Heart left ventricle (tissue), 16 donors: ENCODE measurements around the gene ADAM19. TPM values are rescaled to one million over a fixed set of nuclear protein-coding genes. Genes with fewer than 3 reads are reported as not detected.

Experiments used
- ATAC-seq, 4 donors: fragments of 200-7000 bp; cut with Tn5 transposase; one replicate each; pipeline ENCODE4 v1.9.1; 2020 to 2022; ENCODE audit warnings: moderate library complexity in 4 of 4, mild to moderate bottlenecking in 3 of 4, moderate number of reproducible peaks in 1 of 4
- DNase-seq, 5 donors: peaks; one replicate each; pipeline ENCODE4 v3.0.0-alpha.2; 2020
- H3K27ac ChIP-seq, 12 donors: fragments of 200-600 bp; sonication (generic) in 4 of 12; one replicate each; pipeline versions ENCODE4 v1.5.0 to v1.8.0; 2016 to 2022; ENCODE audit warnings: mild to moderate bottlenecking in 2 of 12
- H3K27me3 ChIP-seq, 9 donors: fragments of 200-600 bp; sonication (generic) in 2 of 9; one replicate each; pipeline versions ENCODE4 v1.5.1 to v1.8.0; 2016 to 2022; ENCODE audit warnings: mild to moderate bottlenecking in 3 of 9
- H3K36me3 ChIP-seq, 9 donors: fragments of 200-600 bp; sonication (generic) in 2 of 9; one replicate each; pipeline versions ENCODE4 v1.5.0 to v1.8.0; 2018 to 2022; ENCODE audit warnings: mild to moderate bottlenecking in 2 of 9
- H3K4me1 ChIP-seq, 12 donors: fragments of 200-600 bp; sonication (generic) in 4 of 12; one replicate each; pipeline versions ENCODE4 v1.5.0 to v1.8.0; 2016 to 2022; ENCODE audit warnings: mild to moderate bottlenecking in 3 of 12
- H3K4me3 ChIP-seq, 12 donors: fragments of 200-600 bp; sonication (generic) in 4 of 12; one replicate each; pipeline versions ENCODE4 v1.5.0 to v1.8.0; 2017 to 2022; ENCODE audit warnings: mild to moderate bottlenecking in 9 of 12, moderate library complexity in 4 of 12
- H3K9me3 ChIP-seq, 12 donors: fragments of 200-600 bp; sonication (generic) in 4 of 12; one replicate each; pipeline versions ENCODE4 v1.5.0 to v1.8.0; 2016 to 2022; ENCODE audit warnings: mild to moderate bottlenecking in 1 of 12
- POLR2A ChIP-seq, 2 donors: fragments of 450-650 bp; IDR thresholded peaks; one replicate each; pipeline ENCODE4 v1.6.1; 2017; ENCODE audit warnings: antibody characterized with exemption in 2 of 2, mild to moderate bottlenecking in 2 of 2, moderate library complexity in 2 of 2
- WGBS, 4 donors: extraction: QIAGEN DNeasy Blood & Tissue Kit in 2 of 4; methylation state at CpG; one replicate each; pipeline versions ENCODE4 v1.1.5 to v1.1.7; 2013 to 2018; 5-methylcytosine and 5-hydroxymethylcytosine counted together
- intact Hi-C, 10 donors: fragments of 100-400 bp; cut with DNase I; formaldehyde crosslinking; loops; one replicate each; pipeline versions ENCODE4 v1.11.1 to v1.14.2; 2022
- polyA plus RNA-seq, 2 donors: library from polyadenylated mRNA; stranded (reverse); fragments of 200-250 nt; gene quantifications; one replicate each; pipeline ENCODE4 v1.2.3, GENCODE V29; 2013
- total RNA-seq, 9 donors: library from RNA; depleted of rRNA in 2 of 9; stranded (reverse); fragments of >200 nt in 2 of 9; fragmentation: NEBNext Ultra II Directional in 3 of 9; extraction: Animal tissue kit (Norgen Biotek cat#: 25700) in 3 of 9; gene quantifications; one replicate each; pipeline versions ENCODE4 v1.1.0 to v1.2.4, GENCODE V29; 2016 to 2023
- TF ChIP-seq, protein P1 (sequence below), 12 donors: fragments of 200-600 bp; sonication (generic) in 4 of 12; IDR thresholded peaks; one replicate each; pipeline versions ENCODE4 v1.5.0 to v1.8.0; 2018 to 2022; ENCODE audit warnings: antibody characterized with exemption in 12 of 12, mild to moderate bottlenecking in 5 of 12
- donor health status: ischemic (EF 13 %, LVEDD 7.1; RV severe dilation, severe dysfunction).
- donor health status: healthy with polysubstance abuse.
- donor health status: DM: no; HTN: yes; CAD: no.
- donor health status: DM: no; HTN: no; CAD: no.
- donor health status: ischemic (EF 25% LVEDD 6.9; RV normal size, moderate dysfunction).
- donor health status: ischemic (EF 25% LVEDD 5.7; RV mildly dilated, moderate dysfunction).
- donor health status: healthy.
- donor health status: DM: yes; HTN: yes; CAD: no.
- donor health status: ischemic (EF 35%, LVEDD 5.7; RV mildly dilated, moderate dysfunction).
- donor health status: nonischemic (EF 11% LVEDD 7.7; RV severe dilation, severe dysfunction).
- donor health status: DM: yes; HTN: yes; CAD: no.
- donor health status: PGD.
- donor health status: ischemic (EF 29% LVEDD 5.4; RV normal size, mild dysfunction).
- donor health status: nonischemic (EF 23%, LVEDD 6.1; RV moderate dilation, normal function).

The ADAM19 gene
- total and polyA plus RNA-seq, 11 donors, result 6.5 to 47.6 (median 19.0) TPM

GRCh38 chr5:157504053-157504452 is 71.5 kb downstream of the ADAM19 start:
- Histone ChIP-seq H3K36me3 (peaks cover 0 to 95% (median 58%) of the 10 kb centered on the region in 9 donors), H3K4me3 (no peak overlapping the region), H3K4me1 (peaks cover 0 to 39% (median 9%) of the 10 kb centered on the region in 12 donors), H3K27ac (no peak overlapping the region), H3K27me3 (no peaks in the 10 kb centered on the region), H3K9me3 (no peaks in the 10 kb centered on the region)
- TF ChIP-seq, protein P1, sequence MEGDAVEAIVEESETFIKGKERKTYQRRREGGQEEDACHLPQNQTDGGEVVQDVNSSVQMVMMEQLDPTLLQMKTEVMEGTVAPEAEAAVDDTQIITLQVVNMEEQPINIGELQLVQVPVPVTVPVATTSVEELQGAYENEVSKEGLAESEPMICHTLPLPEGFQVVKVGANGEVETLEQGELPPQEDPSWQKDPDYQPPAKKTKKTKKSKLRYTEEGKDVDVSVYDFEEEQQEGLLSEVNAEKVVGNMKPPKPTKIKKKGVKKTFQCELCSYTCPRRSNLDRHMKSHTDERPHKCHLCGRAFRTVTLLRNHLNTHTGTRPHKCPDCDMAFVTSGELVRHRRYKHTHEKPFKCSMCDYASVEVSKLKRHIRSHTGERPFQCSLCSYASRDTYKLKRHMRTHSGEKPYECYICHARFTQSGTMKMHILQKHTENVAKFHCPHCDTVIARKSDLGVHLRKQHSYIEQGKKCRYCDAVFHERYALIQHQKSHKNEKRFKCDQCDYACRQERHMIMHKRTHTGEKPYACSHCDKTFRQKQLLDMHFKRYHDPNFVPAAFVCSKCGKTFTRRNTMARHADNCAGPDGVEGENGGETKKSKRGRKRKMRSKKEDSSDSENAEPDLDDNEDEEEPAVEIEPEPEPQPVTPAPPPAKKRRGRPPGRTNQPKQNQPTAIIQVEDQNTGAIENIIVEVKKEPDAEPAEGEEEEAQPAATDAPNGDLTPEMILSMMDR (IDR thresholded peaks at IDR 0.05), result no peak
- no peak for TF ChIP-seq POLR2A (IDR thresholded peaks at IDR 0.05)
- DNase-seq, result no peak
- WGBS, 4 donors, result 83 to 92% (median 87%) methylated on average over 8 of the region's 8 CpGs
- intact Hi-C loops, result loop anchor here in 1 of 10 donors (10.0 kb wide), 1 partner anchor 211 kb away; no protein-coding TSS in a partner anchor
- no peak for ATAC-seq

GRCh38 chr5:157502143-157502647 is 73.4 kb downstream of the ADAM19 start:
- WGBS, 4 donors, result 82 to 89% (median 86%) methylated on average over 8 of the region's 8 CpGs
- TF ChIP-seq POLR2A (IDR thresholded peaks at IDR 0.05), result no peak
- TF ChIP-seq, protein P1 (IDR thresholded peaks at IDR 0.05), result no peak
- no peaks in the 10 kb centered on the region for H3K27me3 ChIP-seq
- peaks cover 0 to 89% (median 51%) of the 10 kb centered on the region in 9 donors for H3K36me3 ChIP-seq
- H3K27ac ChIP-seq, result peak overlapping the region in 1 of 12 donors; percentile 67
- H3K9me3 ChIP-seq, result no peaks in the 10 kb centered on the region
- peak in 2 of 4 donors; percentile 35 to 48 for ATAC-seq
- no peak for DNase-seq
- no peak overlapping the region for H3K4me3 ChIP-seq
- intact Hi-C loops, result loop anchor here in 1 of 10 donors (10.0 kb wide), 1 partner anchor 213 kb away; no protein-coding TSS in a partner anchor
- peaks cover 0 to 33% (median 9%) of the 10 kb centered on the region in 12 donors for H3K4me1 ChIP-seq

- peak overlapping the region in 3 of 12 donors; percentile 5 to 24 (median 15) for H3K27ac ChIP-seq
- no peaks in the 10 kb centered on the region for H3K9me3 ChIP-seq
- no peak overlapping the region for H3K4me3 ChIP-seq
- DNase-seq (no peak), ATAC-seq (peak in 1 of 4 donors; percentile 13)
- 74 to 84% (median 79%) methylated on average over 9 to 10 of the region's 10 CpGs for whole genome bisulfite sequencing, 4 donors
- peaks cover 0 to 13% (median 0%) of the 10 kb centered on the region in 12 donors for H3K4me1 ChIP-seq
- intact Hi-C loops, result no loop called here
- peaks cover 0 to 95% (median 50%) of the 10 kb centered on the region in 9 donors for H3K36me3 ChIP-seq
- no peak for TF ChIP-seq POLR2A (IDR thresholded peaks at IDR 0.05)
- TF ChIP-seq, protein P1 (IDR thresholded peaks at IDR 0.05), result no peak
- H3K27me3 ChIP-seq, result no peaks in the 10 kb centered on the region
Observed at GRCh38 chr5:157497875-157498611, 77.5 kb downstream of the ADAM19 start.

DNA sequence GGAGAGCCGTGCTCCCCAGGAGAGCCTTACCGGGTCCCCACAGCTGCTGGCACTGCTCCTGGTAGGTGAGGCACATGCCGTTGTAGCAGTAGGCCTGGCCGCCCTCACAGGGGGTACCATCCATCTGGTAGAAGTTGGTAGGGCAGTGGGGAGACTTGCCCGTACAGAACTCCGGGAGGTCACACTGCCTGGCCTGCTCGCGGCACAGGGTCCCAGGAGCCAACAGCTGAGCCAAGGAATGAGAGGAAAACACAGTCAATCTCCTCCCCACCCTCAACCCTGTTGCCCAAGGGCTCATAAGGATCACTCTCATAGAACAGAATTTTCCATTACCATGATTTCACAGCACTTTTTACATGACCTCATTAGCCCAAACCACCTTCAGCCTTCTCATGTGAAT is 78.7 kb downstream of the ADAM19 start:
- Histone ChIP-seq H3K36me3 (peaks cover 0 to 95% (median 61%) of the 10 kb centered on the region in 9 donors), H3K9me3 (no peaks in the 10 kb centered on the region), H3K4me3 (no peak overlapping the region), H3K27me3 (no peaks in the 10 kb centered on the region), H3K4me1 (peaks cover 0 to 7% (median 0%) of the 10 kb centered on the region in 12 donors), H3K27ac (peak overlapping the region in 1 of 12 donors; percentile 33)
- ATAC-seq (peak in 3 of 4 donors; percentile 20 to 41 (median 37)), DNase-seq (no peak)
- WGBS, 4 donors, result 75 to 96% (median 91%) methylated on average over 2 to 8 of the region's 8 CpGs
- intact Hi-C loops, result no loop called here
- TF ChIP-seq, protein P1 (IDR thresholded peaks at IDR 0.05), result no peak
- TF ChIP-seq POLR2A (IDR thresholded peaks at IDR 0.05), result no peak
